Natural killer cell (primary cell): ENCODE results near the gene SLC29A2. TPM values are rescaled to one million over a fixed set of nuclear protein-coding genes. Genes with fewer than 3 reads are reported as not detected.

Experiments
- ATAC-seq, 3 donors: fragments of 150-1000 bp in 2 of 3; fragments of 200-7000 bp in 1 of 3; cut with Tn5 transposase; 1 replicate in 1 of 3; 2 replicates in 2 of 3; pipeline ENCODE4 v1.10.0; 2021; ENCODE audit warnings: mild to moderate bottlenecking in 2 of 3, moderate library complexity in 2 of 3
- DNase-seq, 2 donors: peaks; one replicate each; pipeline versions ENCODE4 v3.0.0 to v3.0.0-alpha.2; 2013 to 2021; ENCODE audit warnings: mixed read lengths in 1 of 2
- H3K27ac ChIP-seq: one replicate; pipeline ENCODE4 v1.5.1; 2013; ENCODE audit warnings: mild to moderate bottlenecking, low read length
- H3K27me3 ChIP-seq: one replicate; pipeline ENCODE4 v1.6.1; 2013; ENCODE audit warnings: low read length; ENCODE audit not compliant: control insufficient read depth, insufficient read depth
- H3K36me3 ChIP-seq: one replicate; pipeline ENCODE4 v1.6.1; 2013; ENCODE audit warnings: low read length; ENCODE audit not compliant: control insufficient read depth, insufficient read depth
- H3K4me1 ChIP-seq: one replicate; pipeline ENCODE4 v1.6.1; 2013; ENCODE audit warnings: low read length; ENCODE audit not compliant: control insufficient read depth, insufficient read depth
- H3K4me3 ChIP-seq: one replicate; pipeline ENCODE4 v1.5.1; 2013; ENCODE audit warnings: low read length
- H3K9me3 ChIP-seq: one replicate; pipeline ENCODE4 v1.6.1; 2013; ENCODE audit warnings: low read length; ENCODE audit not compliant: control insufficient read depth, insufficient read depth
- H3K27ac Mint-ChIP-seq, 2 donors: one replicate each; pipeline ENCODE4 v1.8.0; 2022; ENCODE audit warnings: mild to moderate bottlenecking in 2 of 2, mixed read lengths in 2 of 2, moderate library complexity in 1 of 2
- H3K27me3 Mint-ChIP-seq, 2 donors: one replicate each; pipeline ENCODE4 v1.8.0; 2022; ENCODE audit warnings: low read depth in 2 of 2, mixed read lengths in 2 of 2
- H3K36me3 Mint-ChIP-seq: one replicate; pipeline ENCODE4 v1.8.0; 2022; ENCODE audit warnings: mixed read lengths
- H3K4me1 Mint-ChIP-seq, 2 donors: one replicate each; pipeline ENCODE4 v1.8.0; 2022; ENCODE audit warnings: mixed read lengths in 2 of 2
- H3K4me3 Mint-ChIP-seq: one replicate; pipeline ENCODE4 v1.8.0; 2022; ENCODE audit warnings: mild to moderate bottlenecking, moderate library complexity, mixed read lengths
- H3K9me3 Mint-ChIP-seq, 2 donors: one replicate each; pipeline ENCODE4 v1.8.0; 2022; ENCODE audit warnings: mixed read lengths in 2 of 2
- CTCF ChIP-seq: fragments of 200-600 bp; IDR thresholded peaks from one replicate; pipeline ENCODE4 v1.8.0; 2022; ENCODE audit warnings: antibody characterized with exemption
- WGBS: methylation state at CpG from one replicate; pipeline ENCODE4 v1.1.7; 2013; ENCODE audit warnings: missing lambda C conversion rate; ENCODE audit not compliant: insufficient coverage; 5-methylcytosine and 5-hydroxymethylcytosine counted together
- intact Hi-C: fragments of 100-400 bp; cut with micrococcal nuclease; formaldehyde crosslinking; loops from one replicate; pipeline ENCODE4 v1.14.2; 2022
- total RNA-seq, 4 donors: library from RNA; stranded (reverse); fragments of 120-200 nt in 1 of 4; gene quantifications; one replicate each; pipeline versions ENCODE4 v1.2.3 to v1.2.4, GENCODE V29; 2013 to 2022

The SLC29A2 gene
- total RNA-seq, 3 donors from 2014 or later (not counting 1 experiment from before 2014, with no cell fraction given) = 1.5 to 1.8 (median 1.6) TPM

DNA sequence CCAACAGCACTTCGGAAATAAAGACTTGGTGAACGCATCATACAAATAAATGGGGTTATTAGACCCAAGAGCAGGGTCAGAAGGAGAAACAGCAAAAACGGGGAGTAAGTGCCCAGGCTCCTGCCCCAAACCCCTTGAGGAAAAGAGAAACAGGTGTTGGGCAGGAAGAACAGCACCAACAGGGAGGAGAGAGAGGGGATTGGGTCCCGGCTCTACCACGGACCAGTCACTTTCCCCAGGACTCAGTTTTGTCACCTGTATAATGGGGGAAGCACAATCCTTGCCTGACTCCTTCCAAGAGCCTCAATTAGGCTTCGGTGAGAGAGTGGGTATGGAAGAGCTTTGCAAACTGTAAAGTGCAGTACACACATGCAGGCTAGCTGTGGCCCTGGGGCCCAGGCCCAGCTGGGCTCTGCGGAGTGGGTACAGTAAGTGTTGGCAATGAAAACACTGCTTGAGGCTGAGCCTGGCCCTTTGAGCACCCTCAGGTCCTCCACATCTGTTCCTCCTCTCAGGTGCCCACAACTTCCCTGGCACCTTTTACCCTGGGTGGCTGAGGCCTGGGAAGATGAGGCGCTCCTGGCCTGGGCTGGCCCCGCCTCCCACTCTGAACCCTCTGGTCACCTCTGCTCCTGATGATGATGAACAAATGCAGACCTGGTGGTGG lies 8.9 kb downstream of the SLC29A2 start:
- Histone ChIP-seq H3K4me3 (no peak overlapping the region), H3K9me3 (no peaks in the 10 kb centered on the region), H3K36me3 (no peaks in the 10 kb centered on the region), H3K27me3 (no peaks in the 10 kb centered on the region), H3K4me1 (no peaks in the 10 kb centered on the region), H3K27ac (no peak overlapping the region)
- H3K9me3 Mint-ChIP-seq = no peaks in the 10 kb centered on the region
- WGBS = 86% methylated on average over 9 of the region's 9 CpGs
- no peak for ATAC-seq
- H3K27ac Mint-ChIP-seq = no peak overlapping the region
- no peak for DNase-seq
- H3K4me3 Mint-ChIP-seq = no peak overlapping the region
- no peaks in the 10 kb centered on the region for H3K36me3 Mint-ChIP-seq
- intact Hi-C loops = no loop called here
- H3K4me1 Mint-ChIP-seq = no peaks in the 10 kb centered on the region
- H3K27me3 Mint-ChIP-seq = no peaks in the 10 kb centered on the region
- no peak for TF ChIP-seq CTCF

GRCh38 chr11:66361502-66361941 lies 10.0 kb downstream of the SLC29A2 start:
- no peak overlapping the region for H3K4me3 ChIP-seq
- no peaks in the 10 kb centered on the region for H3K27me3 Mint-ChIP-seq
- no peak for TF ChIP-seq CTCF
- no peaks in the 10 kb centered on the region for H3K4me1 ChIP-seq
- no peak for DNase-seq
- intact Hi-C loops = no loop called here
- no peaks in the 10 kb centered on the region for H3K9me3 ChIP-seq
- 86% methylated on average over 6 of the region's 6 CpGs for WGBS
- no peaks in the 10 kb centered on the region for H3K36me3 ChIP-seq
- H3K27ac Mint-ChIP-seq = no peak overlapping the region
- no peak overlapping the region for H3K4me3 Mint-ChIP-seq
- no peaks in the 10 kb centered on the region for H3K4me1 Mint-ChIP-seq
- H3K36me3 Mint-ChIP-seq = no peaks in the 10 kb centered on the region
- H3K27ac ChIP-seq = no peak overlapping the region
- H3K27me3 ChIP-seq = no peaks in the 10 kb centered on the region
- no peak for ATAC-seq
- no peaks in the 10 kb centered on the region for H3K9me3 Mint-ChIP-seq

DNA sequence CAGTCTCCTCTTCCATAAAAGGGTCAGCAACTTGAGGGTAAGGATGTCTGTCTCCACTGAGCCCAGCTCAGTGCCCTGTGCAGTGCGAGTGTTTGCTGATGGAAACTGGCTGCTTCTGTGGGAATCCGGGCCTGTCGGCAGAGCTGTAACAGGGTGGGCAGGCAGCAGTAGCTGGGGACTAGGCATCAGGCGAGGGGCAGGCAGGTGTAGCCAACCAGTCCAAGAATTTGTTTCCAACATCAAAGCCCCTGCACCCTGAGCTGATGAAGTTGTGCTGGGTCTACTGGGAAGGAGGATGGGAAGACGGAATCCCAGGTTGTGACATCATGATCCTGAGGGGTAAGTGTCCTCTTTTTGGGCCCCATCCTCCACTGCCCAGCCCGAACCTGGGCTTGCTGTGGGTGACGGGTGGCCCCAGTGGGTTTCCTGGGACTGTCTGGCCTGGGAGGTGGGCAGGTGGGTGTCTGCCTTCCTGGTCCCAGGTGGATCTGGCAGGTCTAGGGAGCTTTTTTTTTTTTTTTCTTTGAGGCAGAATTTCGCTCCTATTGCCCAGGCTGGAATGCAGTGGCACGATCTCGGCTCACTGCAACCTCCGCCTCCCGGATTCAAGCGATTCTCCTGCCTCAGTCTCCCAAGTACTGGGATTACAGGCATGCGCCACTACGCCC lies 11.0 kb downstream of the SLC29A2 start:
- H3K36me3 Mint-ChIP-seq = no peaks in the 10 kb centered on the region
- Histone ChIP-seq H3K27me3 (no peaks in the 10 kb centered on the region), H3K27ac (no peak overlapping the region), H3K4me1 (no peaks in the 10 kb centered on the region), H3K9me3 (no peaks in the 10 kb centered on the region), H3K36me3 (no peaks in the 10 kb centered on the region), H3K4me3 (no peak overlapping the region)
- no peak overlapping the region for H3K4me3 Mint-ChIP-seq
- intact Hi-C loops = no loop called here
- 96% methylated on average over 15 of the region's 15 CpGs for WGBS
- H3K27ac Mint-ChIP-seq = no peak overlapping the region
- H3K9me3 Mint-ChIP-seq = no peaks in the 10 kb centered on the region
- no peaks in the 10 kb centered on the region for H3K27me3 Mint-ChIP-seq
- TF ChIP-seq CTCF = no peak
- ATAC-seq = no peak
- no peak for DNase-seq
- no peaks in the 10 kb centered on the region for H3K4me1 Mint-ChIP-seq
